IPS-18a (cell line): ENCODE data around the gene GGTLC2.

Experiments
- H3K27ac ChIP-seq: one replicate; pipeline ENCODE4 v1.5.1; 2013; ENCODE audit warnings: low read length
- H3K27me3 ChIP-seq: one replicate; pipeline ENCODE4 v1.6.1; 2013; ENCODE audit warnings: mild to moderate bottlenecking, low read length; ENCODE audit not compliant: control insufficient read depth, insufficient read depth
- H3K36me3 ChIP-seq: one replicate; pipeline ENCODE4 v1.6.1; 2013; ENCODE audit warnings: low read depth, low read length; ENCODE audit not compliant: control insufficient read depth
- H3K4me1 ChIP-seq: one replicate; pipeline ENCODE4 v1.6.1; 2013; ENCODE audit warnings: low read depth, low read length; ENCODE audit not compliant: control insufficient read depth
- H3K4me3 ChIP-seq: one replicate; pipeline ENCODE4 v1.5.1; 2013; ENCODE audit warnings: low read length
- H3K9ac ChIP-seq: one replicate; pipeline ENCODE4 v1.6.1; 2013; ENCODE audit warnings: mild to moderate bottlenecking, low read length, moderate library complexity
- H3K9me3 ChIP-seq: one replicate; pipeline ENCODE4 v1.6.1; 2013; ENCODE audit warnings: low read depth, low read length; ENCODE audit not compliant: control insufficient read depth

The GGTLC2 gene

DNA sequence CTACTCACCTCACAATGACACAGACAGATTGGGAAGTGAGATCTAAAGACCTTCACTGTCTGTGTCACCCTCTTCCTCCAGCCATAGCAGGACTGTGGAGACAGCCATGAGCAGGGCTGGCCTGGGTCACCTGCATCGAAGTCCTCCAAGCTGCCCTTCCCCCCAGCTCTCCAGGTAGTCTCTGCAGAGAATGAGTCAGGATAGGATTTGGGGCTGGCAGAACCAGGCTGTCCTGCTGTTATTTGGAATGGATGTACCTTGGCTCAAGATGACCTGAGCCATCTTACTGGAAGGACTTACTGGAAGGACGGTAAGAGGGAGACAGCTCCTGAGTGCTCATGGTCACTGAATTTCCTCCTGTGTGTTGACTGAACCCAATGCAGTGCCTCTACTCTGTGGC, 29.2 kb downstream of the GGTLC2 start:
- Histone ChIP-seq H3K4me3 (no peak overlapping the region), H3K4me1 (no peaks in the 10 kb centered on the region), H3K36me3 (no peaks in the 10 kb centered on the region), H3K9ac (no peak overlapping the region), H3K27ac (no peak overlapping the region), H3K27me3 (peaks cover 60% of the 10 kb centered on the region), H3K9me3 (no peaks in the 10 kb centered on the region)

DNA sequence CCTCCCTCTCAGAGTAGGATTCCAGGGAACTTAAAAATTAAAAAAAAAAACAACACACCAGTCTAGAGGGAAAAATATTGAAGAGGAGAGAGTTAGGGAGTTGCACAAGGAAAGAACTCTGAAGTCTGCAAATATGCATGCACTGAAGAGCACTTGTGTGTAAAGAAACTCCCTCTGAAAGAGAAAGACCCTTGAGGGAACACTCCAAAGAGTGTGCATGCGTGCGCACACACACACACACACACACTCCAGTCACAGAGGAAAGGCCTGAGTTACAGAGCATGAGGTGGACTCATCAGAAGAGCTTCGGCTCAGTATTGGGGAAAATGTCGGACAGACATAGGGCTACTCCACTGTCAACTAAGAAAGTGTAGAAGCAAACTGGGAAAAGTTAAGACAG, 30.1 kb downstream of the GGTLC2 start:
- no peak overlapping the region for H3K9ac ChIP-seq
- no peak overlapping the region for H3K4me3 ChIP-seq
- H3K4me1 ChIP-seq = no peaks in the 10 kb centered on the region
- no peaks in the 10 kb centered on the region for H3K9me3 ChIP-seq
- H3K36me3 ChIP-seq = no peaks in the 10 kb centered on the region
- H3K27ac ChIP-seq = no peak overlapping the region
- H3K27me3 ChIP-seq = peaks cover 59% of the 10 kb centered on the region

DNA sequence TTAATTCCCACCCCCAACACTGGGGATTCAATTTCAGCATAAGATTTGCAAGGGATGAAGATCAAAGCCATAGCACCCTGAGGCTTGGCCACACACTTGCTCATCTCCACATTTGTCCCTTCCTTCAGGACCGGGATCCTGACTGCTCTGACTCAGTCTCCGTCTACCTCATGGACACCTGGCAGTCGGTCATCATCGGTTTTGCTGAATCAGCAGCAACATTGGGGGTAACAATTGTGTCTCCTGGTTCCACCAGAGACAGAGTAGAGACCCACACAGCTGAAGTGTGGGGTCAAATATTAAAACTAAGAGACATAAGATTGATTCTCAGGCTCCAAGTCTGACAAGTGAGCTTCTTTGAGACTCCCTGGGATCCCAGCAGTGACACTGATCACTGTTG, 34.6 kb downstream of the GGTLC2 start:
- Histone ChIP-seq H3K27me3 (peaks cover 83% of the 10 kb centered on the region), H3K9ac (no peak overlapping the region), H3K27ac (no peak overlapping the region), H3K36me3 (no peaks in the 10 kb centered on the region), H3K4me1 (no peaks in the 10 kb centered on the region), H3K9me3 (no peaks in the 10 kb centered on the region), H3K4me3 (no peak overlapping the region)

DNA sequence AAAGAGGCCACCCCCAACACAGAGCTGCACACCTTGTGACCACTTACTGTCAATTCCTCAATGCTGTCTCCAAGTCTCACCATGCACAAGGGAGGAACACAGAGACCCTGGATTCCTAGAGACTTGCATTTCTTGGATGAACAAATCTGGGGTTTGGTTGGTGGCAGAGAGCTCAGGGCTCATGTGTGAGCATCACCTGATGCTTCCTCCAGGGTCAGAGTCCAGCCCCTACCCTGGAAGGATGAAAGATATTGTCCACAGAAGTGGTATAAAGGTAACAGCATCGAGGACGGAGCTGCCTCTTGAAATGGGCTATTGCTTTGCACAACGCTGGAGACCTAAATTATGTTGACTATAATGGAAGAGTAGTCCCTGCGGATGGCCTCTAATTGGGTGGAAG, 36.0 kb downstream of the GGTLC2 start:
- H3K27ac ChIP-seq = no peak overlapping the region
- H3K4me1 ChIP-seq = no peaks in the 10 kb centered on the region
- no peaks in the 10 kb centered on the region for H3K9me3 ChIP-seq

DNA sequence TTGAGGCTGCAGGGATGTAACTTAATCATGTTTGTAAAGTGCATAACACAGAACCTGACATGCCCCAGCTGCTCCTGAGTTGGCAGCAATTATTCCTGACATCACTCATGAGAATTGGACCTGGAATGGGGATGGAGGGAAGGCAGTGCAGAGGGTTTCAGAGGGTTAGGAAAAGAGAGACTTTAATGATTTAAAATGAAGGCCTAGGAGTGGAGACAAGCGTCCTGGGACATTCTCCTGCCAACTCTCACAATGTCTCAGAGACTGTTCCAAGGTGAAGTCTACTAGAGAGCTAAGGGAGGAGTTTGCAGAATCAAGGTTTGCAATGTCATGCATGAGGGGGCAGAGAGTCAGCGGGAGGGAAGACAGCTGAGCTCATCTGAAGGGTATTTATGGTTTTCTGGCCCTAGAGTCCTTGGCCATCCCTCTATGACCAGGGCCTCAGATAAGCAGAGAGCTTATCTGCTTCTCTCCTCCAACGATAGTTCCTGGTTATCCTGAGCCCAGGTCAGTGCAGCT, 36.9 kb downstream of the GGTLC2 start:
- Histone ChIP-seq H3K9me3 (no peaks in the 10 kb centered on the region), H3K4me1 (no peaks in the 10 kb centered on the region), H3K27me3 (peaks cover 72% of the 10 kb centered on the region), H3K4me3 (no peak overlapping the region), H3K36me3 (no peaks in the 10 kb centered on the region), H3K27ac (no peak overlapping the region), H3K9ac (no peak overlapping the region)

More for the DNA sequence above, 36.0 kb downstream of the GGTLC2 start:
- Histone ChIP-seq H3K9ac (no peak overlapping the region), H3K4me3 (no peak overlapping the region), H3K36me3 (no peaks in the 10 kb centered on the region), H3K27me3 (peaks cover 81% of the 10 kb centered on the region)

DNA sequence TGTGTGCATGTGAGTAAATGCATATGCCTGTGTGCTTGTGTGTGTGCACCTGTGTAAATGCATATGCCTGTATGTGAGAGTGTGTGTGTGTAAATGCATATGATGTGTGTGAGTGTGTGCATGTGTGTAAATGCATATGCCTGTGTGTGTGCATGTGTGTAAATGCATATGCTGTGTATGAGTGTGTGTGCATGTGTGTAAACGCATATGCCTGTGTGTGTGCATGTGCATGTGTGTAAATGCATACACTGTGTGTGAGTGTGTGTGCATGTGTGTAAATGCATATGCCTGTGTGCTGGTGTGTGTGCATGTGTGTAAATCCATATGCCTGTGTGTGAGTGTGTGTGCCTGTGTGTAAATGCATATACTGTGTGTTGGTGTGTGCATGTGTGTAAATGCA, 37.8 kb downstream of the GGTLC2 start:
- H3K4me1 ChIP-seq = no peaks in the 10 kb centered on the region
- H3K9me3 ChIP-seq = no peaks in the 10 kb centered on the region
- peaks cover 70% of the 10 kb centered on the region for H3K27me3 ChIP-seq
- H3K4me3 ChIP-seq = no peak overlapping the region
- H3K36me3 ChIP-seq = no peaks in the 10 kb centered on the region
- H3K27ac ChIP-seq = no peak overlapping the region
- no peak overlapping the region for H3K9ac ChIP-seq

DNA sequence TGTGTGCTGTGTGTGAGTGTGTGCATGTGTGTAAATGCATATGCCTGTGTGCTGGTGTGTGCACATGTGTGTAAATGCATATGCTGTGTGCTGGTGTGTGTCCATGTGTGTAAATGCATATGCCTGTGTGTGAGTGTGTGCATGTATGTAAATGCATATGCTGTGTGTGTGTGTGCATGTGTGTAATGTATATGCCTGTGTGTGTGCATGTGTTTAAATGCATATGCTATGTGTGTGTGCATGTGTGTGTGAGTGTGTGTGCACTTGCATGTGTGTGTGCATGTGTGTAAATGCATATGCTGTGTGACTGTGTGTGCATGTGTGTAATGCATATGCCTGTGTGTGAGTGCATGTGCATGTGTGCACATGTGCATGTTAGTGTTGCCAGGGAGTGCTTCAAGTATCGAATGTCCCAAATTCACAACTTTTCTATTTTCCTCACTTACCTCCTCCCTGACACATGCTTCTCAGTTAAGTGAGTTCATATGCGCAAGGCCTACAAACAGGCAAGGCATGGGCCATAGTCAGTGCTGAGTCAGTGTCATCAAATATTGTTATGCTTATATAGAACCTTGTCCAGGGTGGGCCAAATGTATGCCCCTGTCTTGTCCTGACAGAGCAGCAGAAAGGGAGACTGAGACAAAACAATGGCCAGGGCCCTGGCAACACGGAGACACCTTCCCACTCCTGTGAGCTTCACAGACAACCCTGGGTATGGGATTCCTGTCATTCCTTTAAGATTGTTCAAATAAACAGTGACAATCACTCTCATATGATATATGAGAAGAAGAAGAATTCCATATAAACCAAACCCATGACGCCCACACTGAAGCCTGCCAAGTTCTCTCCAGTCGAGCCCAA, 38.6 kb downstream of the GGTLC2 start:
- Histone ChIP-seq H3K4me1 (no peaks in the 10 kb centered on the region), H3K27me3 (peaks cover 69% of the 10 kb centered on the region)

DNA sequence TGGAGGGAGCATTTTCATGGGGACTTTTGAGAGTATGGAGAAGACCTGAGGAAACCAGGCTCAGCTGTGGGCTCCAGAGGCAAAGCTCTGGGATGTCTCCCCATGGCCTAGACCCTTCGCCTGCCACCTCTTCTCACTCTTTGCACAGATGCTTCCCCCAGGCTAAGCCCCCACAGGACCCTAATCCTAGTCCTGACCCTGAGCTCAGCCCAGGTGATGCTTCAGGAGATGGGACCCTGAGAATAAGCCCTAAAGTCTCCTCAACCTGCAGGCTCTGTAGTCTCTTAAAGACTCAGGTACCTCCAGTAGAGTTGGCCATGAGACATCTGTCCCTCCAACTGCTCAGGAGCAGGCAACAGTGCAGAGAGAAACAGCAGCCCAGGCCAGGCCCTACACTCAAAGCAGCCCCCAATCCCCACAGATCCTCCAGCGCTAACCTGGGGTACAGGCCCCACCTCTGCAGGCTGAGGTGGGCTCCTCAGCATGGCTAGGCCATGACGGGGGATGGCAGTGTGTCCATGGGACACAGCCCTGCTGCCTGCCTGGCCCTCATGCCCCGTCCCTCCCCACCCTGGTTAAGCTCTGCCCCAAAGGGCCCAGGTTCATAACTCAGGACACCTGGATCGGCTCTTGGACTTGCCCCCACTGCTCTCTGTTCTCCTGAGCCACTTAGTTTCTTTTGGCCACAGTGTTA, 39.4 kb downstream of the GGTLC2 start:
- Histone ChIP-seq H3K4me3 (no peak overlapping the region), H3K4me1 (no peaks in the 10 kb centered on the region), H3K27me3 (peaks cover 71% of the 10 kb centered on the region), H3K9ac (no peak overlapping the region), H3K9me3 (no peaks in the 10 kb centered on the region), H3K36me3 (no peaks in the 10 kb centered on the region), H3K27ac (no peak overlapping the region)

More for the DNA sequence above, 38.6 kb downstream of the GGTLC2 start:
- Histone ChIP-seq H3K4me3 (no peak overlapping the region), H3K27ac (no peak overlapping the region), H3K36me3 (no peaks in the 10 kb centered on the region), H3K9me3 (no peaks in the 10 kb centered on the region), H3K9ac (no peak overlapping the region)

DNA sequence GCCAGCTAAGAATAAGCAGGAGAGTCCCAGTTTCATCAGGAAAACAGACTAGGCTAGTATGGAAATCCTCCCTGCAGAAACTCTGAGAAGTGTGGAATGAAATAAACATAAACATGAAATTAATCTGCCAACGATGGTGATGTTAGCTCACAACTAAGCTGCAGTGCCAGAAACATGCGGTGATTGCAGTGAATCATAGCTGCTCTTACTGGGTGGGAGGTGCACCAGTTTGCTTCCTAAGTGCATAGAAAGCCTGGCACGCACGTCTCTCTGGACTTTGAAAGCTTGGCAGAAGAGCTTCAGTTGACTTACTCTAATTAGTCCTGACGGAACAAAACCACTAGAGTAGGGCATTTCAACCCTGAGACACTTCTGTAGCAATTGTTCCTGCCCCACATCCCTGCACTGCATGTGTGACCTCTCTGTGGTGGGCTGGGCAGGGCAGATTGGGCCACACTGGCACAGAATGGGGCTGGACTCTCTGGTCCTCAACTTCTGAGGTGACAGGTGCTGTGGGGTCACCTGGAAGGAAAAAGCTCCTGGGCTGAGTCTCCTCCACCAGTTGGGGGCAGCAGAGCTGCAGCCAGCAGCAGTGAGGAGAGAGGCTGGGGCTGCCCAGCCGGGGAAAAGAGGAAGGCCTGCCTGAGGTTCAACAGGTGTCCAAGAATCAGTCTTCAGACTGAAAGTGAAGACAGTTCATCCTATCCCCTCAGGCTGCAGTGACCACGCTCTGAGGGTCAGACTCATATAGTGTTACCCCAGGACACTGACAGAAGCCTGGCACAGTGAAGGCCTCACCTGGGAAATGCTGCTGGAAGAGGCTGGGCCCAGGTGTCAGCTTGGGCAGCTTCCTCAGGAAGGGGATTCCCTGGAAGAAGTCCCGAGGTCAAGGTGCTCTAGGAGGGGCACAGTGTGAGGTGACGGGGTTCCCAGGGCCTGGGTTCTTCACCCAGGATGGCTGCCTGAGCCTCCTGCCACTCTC, 40.5 kb downstream of the GGTLC2 start:
- no peak overlapping the region for H3K9ac ChIP-seq
- no peak overlapping the region for H3K4me3 ChIP-seq
- no peaks in the 10 kb centered on the region for H3K36me3 ChIP-seq
- H3K27ac ChIP-seq = no peak overlapping the region
- H3K27me3 ChIP-seq = peaks cover 71% of the 10 kb centered on the region
- no peaks in the 10 kb centered on the region for H3K9me3 ChIP-seq
- H3K4me1 ChIP-seq = no peaks in the 10 kb centered on the region

DNA sequence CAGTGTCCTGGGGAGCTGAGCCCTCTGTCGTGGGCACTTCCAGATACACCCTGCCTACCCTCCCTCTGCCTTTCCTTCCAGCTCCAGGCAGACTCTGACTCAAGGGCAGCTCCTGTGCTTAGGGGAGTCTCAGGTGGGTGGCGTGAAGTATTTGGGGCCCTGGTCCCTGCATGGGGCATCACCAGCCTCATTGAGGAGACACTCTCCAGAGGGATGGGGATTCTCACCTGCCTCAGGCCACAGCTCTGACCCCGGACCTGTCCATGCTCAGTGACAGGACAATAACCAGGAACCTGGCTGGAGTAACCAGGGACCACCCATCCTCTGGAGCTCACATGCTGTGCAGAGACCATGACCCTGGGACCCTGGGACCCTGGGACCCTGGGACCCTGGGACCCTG, 41.2 kb downstream of the GGTLC2 start:
- Histone ChIP-seq H3K4me3 (no peak overlapping the region), H3K27ac (no peak overlapping the region), H3K27me3 (peaks cover 71% of the 10 kb centered on the region), H3K9me3 (no peaks in the 10 kb centered on the region), H3K4me1 (no peaks in the 10 kb centered on the region), H3K9ac (no peak overlapping the region), H3K36me3 (no peaks in the 10 kb centered on the region)
